HL-60 (cell line): ENCODE data around the gene RICTOR.

Source experiments
- CTCF ChIP-seq: IDR thresholded peaks from one replicate; pipeline ENCODE4 v1.5.1; 2011; ENCODE audit warnings: low read length, control low read depth, inconsistent platforms; ENCODE audit not compliant: insufficient read depth
- GABPA ChIP-seq: IDR thresholded peaks from 2 replicates; pipeline ENCODE4 v1.6.1; 2012; ENCODE audit warnings: low read depth
- POLR2AphosphoS5 ChIP-seq: IDR thresholded peaks from 2 replicates; pipeline ENCODE4 v1.6.1; 2012; ENCODE audit warnings: low read depth
- REST ChIP-seq: IDR thresholded peaks from 2 replicates; pipeline ENCODE4 v1.6.1; 2012; ENCODE audit warnings: low read depth; ENCODE audit not compliant: insufficient replicate concordance
- SPI1 ChIP-seq: IDR thresholded peaks from 2 replicates; pipeline ENCODE4 v1.6.1; 2012; ENCODE audit warnings: low read depth, mild to moderate bottlenecking, borderline replicate concordance

GRCh38 chr5:39113354-39113953, 39.3 kb upstream of the RICTOR start:
- TF ChIP-seq CTCF = no peak
- no peak for TF ChIP-seq SPI1
- no peak for TF ChIP-seq REST
- TF ChIP-seq POLR2AphosphoS5 = no peak
- no peak for TF ChIP-seq GABPA
